Measurements from ENCODE around the gene GRIK3.

GRCh38 chr1:36775716-36776115 is 258.6 kb downstream of the GRIK3 start:
- TF ChIP-seq CTCF (conservative IDR thresholded peaks at IDR 0.05; ENCODE audit: low read depth in 2 of 2) (no peak), POLR2AphosphoS5 (IDR thresholded peaks at IDR 0.05; ENCODE audit: low read depth) (no peak)
